D721Med (cell line): ENCODE data around the gene OR51B6.

Experiments
- DNase-seq: peaks from one replicate; pipeline ENCODE4 v3.0.0; 2011; ENCODE audit warnings: low spot score; ENCODE audit not compliant: insufficient read length
- FAIRE-seq: peaks from 2 replicates; lab custom pipeline; 2011; peaks lifted over from hg19 to GRCh38; lab: Jason Lieb, UNC
- CTCF ChIP-seq: IDR thresholded peaks from 2 replicates; pipeline ENCODE4 v1.5.1; 2012; ENCODE audit warnings: mild to moderate bottlenecking, control low read depth; ENCODE audit not compliant: insufficient read depth; ENCODE audit errors: missing control alignments

The OR51B6 gene

GRCh38 chr11:5390210-5390609 is 38.9 kb downstream of the OR51B6 start:
- DNase-seq: no peak
- no peak for FAIRE-seq
- no peak for TF ChIP-seq CTCF

- TF ChIP-seq CTCF: no peak
- no peak for FAIRE-seq
- no peak for DNase-seq
Observed at GRCh38 chr11:5394091-5394490, 42.8 kb downstream of the OR51B6 start.

DNA sequence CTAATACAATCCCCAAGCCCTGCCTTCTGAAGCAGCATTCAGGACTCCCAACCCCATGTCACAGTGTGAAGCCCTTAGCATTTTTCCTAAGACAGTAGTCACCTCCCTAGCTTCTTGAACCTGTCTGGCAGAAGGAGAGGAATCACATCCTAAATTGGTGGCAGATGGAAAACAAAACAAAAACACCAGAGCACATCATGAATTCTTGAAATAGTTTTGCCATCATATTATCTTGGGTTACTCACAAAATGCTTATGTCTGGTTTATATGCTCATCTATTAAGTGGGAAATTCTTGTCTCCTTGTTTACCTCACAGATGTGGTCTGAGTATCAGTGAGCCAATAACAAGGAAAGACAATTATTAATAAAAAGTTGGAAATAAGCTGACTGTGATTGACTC is 47.6 kb downstream of the OR51B6 start:
- DNase-seq: no peak

More for the DNA sequence above, 47.6 kb downstream of the OR51B6 start:
- TF ChIP-seq CTCF: no peak
- no peak for FAIRE-seq
